ENCODE data around the gene CLIC5. TPM values are rescaled to one million over a fixed set of nuclear protein-coding genes. Genes with fewer than 3 reads are reported as not detected.

CLIC5 gene
- total RNA-seq, 1 experiment from 2014 or later = 0.20 TPM

DNA sequence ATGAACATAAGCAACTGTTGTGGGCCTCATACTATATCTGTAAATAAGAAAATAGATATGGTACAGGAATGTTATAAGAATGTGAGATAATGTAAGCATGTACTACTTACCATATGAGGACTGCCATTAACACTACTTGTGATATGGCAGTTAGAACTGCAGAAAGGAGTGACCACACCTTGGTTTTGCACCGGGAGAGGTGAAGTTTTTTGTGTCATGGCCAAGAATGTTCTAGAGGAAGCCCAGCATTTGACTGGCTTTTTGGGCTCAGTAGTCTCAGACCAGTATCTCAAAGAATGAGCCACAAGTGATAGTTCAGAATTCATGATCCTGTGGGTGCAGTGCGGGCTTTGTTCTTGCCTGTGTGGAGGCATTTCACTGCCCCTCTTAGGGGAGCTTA lies 123.5 kb downstream of the CLIC5 start:
- Histone ChIP-seq H3K4ac (ENCODE audit: low read depth, low read length) (no peak overlapping the region), H2BK120ac (ENCODE audit: low read depth, low read length, poor library complexity, severe bottlenecking) (no peak overlapping the region), H2BK5ac (ENCODE audit: insufficient read length, low read length) (no peak overlapping the region), H3K23ac (ENCODE audit: insufficient read length, low read depth, low read length) (no peak overlapping the region), H4K8ac (replicated peaks; ENCODE audit: insufficient read length, low read depth, low read length) (no peak overlapping the region), H2BK20ac (ENCODE audit: low read depth, low read length, poor library complexity, severe bottlenecking) (no peak overlapping the region), H3K27ac (ENCODE audit: insufficient read length, low read depth, low read length) (no peak overlapping the region), H4K91ac (ENCODE audit: insufficient read length, low read depth, low read length) (no peak overlapping the region), H3K14ac (ENCODE audit: insufficient read depth, low read length) (no peak overlapping the region), H2BK12ac (ENCODE audit: insufficient read length, low read depth, low read length) (no peak overlapping the region), H3K9me3 (ENCODE audit: control insufficient read depth, low read depth, low read length) (no peaks in the 10 kb centered on the region), H2BK15ac (ENCODE audit: low read depth, low read length) (no peak overlapping the region), H3K27me3 (ENCODE audit: insufficient read depth, low read length) (no peaks in the 10 kb centered on the region), H3K79me2 (ENCODE audit: insufficient read depth, low read length) (no peaks in the 10 kb centered on the region), H3K4me2 (ENCODE audit: insufficient read depth, insufficient read length, low read length) (no peak overlapping the region), H4K5ac (ENCODE audit: insufficient read length, low read depth, low read length) (no peak overlapping the region), H3K9ac (ENCODE audit: extremely low read depth, insufficient read length, low read length) (no peak overlapping the region), H3K23me2 (ENCODE audit: insufficient read length, low read depth, low read length, poor library complexity, severe bottlenecking) (no peaks in the 10 kb centered on the region), H2AK5ac (ENCODE audit: insufficient read length, low read length) (no peak overlapping the region), H3K79me1 (ENCODE audit: insufficient read depth, low read depth, low read length, poor library complexity, severe bottlenecking) (no peaks in the 10 kb centered on the region), H3K18ac (ENCODE audit: insufficient read length, low read depth, low read length) (no peak overlapping the region), H4K20me1 (ENCODE audit: control insufficient read depth, insufficient read depth, insufficient read length) (no peaks in the 10 kb centered on the region), H3K56ac (ENCODE audit: insufficient read length, low read depth, low read length) (no peak overlapping the region), H3T11ph (ENCODE audit: low read length) (no peak overlapping the region), H2AFZ (ENCODE audit: low read length) (no peak overlapping the region), H3K4me1 (ENCODE audit: insufficient read depth, low read length) (no peaks in the 10 kb centered on the region)
- Mint-ChIP-seq H3K9me3 (no peaks in the 10 kb centered on the region), H3K4me1 (peaks cover 0 to 3% of the 10 kb centered on the region in 2 experiments; a peak in 1 of 4 replicates), H3K27me3 (ENCODE audit: low read depth) (peaks cover 6% of the 10 kb centered on the region), H3K36me3 (ENCODE audit: insufficient read depth in 1 of 3, low read depth in 3 of 3) (no peaks in the 10 kb centered on the region), H3K27ac (no peak overlapping the region), H3K4me3 (no peak overlapping the region)
- WGBS (ENCODE audit: extremely low coverage, insufficient read length, low lambda C conversion rate) = no CpG with 5 or more reads among the region's 2 CpGs
- no peak for DNase-seq
- TF ChIP-seq, protein P1, sequence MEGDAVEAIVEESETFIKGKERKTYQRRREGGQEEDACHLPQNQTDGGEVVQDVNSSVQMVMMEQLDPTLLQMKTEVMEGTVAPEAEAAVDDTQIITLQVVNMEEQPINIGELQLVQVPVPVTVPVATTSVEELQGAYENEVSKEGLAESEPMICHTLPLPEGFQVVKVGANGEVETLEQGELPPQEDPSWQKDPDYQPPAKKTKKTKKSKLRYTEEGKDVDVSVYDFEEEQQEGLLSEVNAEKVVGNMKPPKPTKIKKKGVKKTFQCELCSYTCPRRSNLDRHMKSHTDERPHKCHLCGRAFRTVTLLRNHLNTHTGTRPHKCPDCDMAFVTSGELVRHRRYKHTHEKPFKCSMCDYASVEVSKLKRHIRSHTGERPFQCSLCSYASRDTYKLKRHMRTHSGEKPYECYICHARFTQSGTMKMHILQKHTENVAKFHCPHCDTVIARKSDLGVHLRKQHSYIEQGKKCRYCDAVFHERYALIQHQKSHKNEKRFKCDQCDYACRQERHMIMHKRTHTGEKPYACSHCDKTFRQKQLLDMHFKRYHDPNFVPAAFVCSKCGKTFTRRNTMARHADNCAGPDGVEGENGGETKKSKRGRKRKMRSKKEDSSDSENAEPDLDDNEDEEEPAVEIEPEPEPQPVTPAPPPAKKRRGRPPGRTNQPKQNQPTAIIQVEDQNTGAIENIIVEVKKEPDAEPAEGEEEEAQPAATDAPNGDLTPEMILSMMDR (conservative IDR thresholded peaks at IDR 0.05) = no peak

Data from H9 (cell line).